Suppressor macrophage treated with lipopolysaccharide for 4 hours (primary cell): Measurements from ENCODE around the gene GUCA2B.

Experiments
- DNase-seq: peaks from one replicate; pipeline ENCODE4 v3.0.0-alpha.2; 2020

Gene GUCA2B

GRCh38 chr1:42143896-42144710 lies 9.1 kb upstream of the GUCA2B start:
- no peak for DNase-seq

GRCh38 chr1:42144711-42145388 lies 8.4 kb upstream of the GUCA2B start:
- no peak for DNase-seq

GRCh38 chr1:42145389-42145716 lies 7.9 kb upstream of the GUCA2B start:
- DNase-seq, result no peak

- no peak for DNase-seq
These were observed 7.2 kb upstream of the GUCA2B start for GRCh38 chr1:42145764-42146625.

DNA sequence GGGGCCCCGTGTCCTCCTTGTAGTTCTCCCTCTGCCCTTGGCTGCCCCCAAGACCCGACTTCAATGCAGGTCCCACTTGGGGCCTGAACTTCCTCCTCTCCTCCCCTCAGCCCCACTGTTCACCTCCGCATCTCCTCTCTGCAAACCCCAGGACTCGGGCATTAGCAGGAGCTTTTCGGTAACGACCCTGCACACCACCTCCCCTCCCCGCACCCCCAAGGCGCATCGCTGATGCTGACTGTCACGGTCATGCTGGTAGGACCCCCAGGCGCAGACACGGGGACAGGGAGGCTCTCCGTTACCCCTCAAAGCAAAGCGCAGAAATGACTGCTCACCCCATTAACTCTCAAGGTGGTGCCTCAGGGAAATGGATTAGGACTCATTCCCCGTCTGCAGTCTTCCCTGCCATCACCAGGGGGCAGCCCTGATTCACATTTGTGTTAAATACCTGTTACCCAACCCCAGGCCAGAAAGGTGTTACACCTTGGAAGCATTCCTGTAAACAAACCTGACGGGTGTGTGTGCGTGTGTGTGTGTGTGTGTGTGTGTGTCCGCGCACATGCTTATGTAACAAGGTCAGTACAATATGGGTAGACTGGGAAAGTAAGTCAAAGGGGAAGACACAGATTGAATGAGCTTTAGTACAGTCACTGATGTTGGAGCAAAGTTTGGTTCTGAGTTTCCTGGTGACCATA lies 6.4 kb upstream of the GUCA2B start:
- peak; percentile 63 for DNase-seq

DNA sequence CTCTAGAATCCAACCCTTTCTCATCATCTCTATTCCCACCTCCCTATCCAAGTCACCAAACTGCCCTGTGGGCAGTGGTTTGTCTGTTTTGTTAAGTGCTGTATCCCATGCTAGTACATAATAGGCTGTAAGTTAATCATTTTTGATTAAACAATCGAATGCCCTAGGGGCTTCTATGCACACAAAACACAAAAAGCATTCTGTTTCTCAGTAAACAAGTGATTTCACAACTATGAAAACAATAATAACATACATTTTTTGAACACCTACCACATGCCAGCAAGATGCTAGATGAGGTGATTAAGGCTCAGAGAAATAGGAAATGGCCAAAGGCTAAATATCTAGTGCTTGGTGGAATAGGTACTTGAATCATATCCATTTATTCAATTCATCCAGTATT lies 5.0 kb upstream of the GUCA2B start:
- DNase-seq, result no peak

DNA sequence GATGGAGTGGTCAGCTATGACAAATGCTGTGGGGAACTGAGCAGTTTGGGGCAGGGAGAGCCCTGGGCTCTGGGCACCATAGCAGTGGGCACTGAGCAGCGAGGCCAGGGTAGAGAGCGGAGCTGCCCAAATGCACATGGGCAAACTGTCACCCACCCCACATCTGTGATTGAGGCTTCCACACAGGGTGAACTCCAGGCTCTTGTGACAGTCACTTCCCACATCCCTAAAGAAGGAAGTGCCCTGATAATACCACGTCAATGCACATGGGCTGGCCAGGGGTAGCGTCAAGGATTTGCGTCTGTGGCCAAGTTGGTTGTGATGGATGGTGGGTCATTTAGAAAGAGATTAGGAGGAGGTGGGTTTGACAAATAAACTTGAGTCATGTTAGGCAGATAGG lies 2.6 kb upstream of the GUCA2B start:
- DNase-seq, result peak; percentile 32

- no peak for DNase-seq
These were observed 1.1 kb upstream of the GUCA2B start for GRCh38 chr1:42152119-42152518.

DNA sequence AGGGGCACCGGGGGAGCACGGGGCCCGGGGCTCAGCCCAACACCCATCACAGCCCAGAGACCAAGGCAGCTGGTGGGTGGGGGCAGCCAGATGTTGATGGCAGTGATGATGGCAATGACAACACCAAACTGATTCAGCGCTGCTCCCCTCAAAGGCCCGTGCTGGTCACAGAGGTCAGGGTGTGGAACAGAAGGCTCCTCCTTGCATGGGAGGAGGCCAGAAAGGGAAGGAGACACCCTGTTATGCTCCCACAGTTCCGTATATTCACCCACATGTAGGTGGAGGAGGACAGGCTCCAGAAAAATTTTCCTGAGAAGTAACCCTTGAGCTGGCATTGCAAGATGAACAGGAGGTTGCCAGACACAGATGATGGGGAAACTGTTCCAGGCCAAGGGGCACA lies 414 bp downstream of the GUCA2B start:
- no peak for DNase-seq

DNA sequence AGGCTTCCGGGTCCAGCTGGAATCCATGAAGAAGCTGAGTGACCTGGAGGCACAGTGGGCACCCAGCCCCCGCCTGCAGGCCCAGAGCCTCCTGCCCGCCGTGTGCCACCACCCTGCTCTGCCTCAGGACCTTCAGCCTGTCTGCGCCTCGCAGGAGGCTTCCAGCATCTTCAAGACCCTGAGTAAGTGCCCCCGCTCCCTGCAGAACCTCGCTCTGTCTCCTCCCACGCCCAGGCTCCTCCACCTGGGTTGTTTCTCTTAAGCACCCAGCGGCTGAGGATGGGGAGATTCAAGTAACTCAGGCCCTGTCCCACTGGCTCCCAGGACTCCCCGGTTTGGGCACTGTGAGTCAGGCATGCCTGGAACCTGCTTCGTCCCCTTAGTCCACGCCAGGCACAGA lies 1.5 kb downstream of the GUCA2B start:
- no peak for DNase-seq

DNA sequence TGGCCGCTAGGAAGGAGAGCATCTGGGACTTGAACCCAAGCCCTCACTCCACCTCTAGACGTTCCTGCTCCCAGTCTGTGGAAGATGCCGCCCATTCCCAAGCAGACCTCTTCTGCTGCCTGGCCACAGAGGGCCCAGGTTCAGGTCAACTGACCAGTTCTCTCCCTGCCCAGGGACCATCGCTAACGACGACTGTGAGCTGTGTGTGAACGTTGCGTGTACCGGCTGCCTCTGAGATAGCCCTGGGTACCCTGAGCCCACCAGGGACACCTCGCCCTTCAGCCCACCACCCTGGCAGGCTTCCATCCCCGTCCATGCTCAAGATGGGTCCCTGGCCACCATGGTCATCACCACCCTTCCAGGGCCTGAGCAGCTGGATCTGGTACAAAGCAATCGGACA lies 2.2 kb downstream of the GUCA2B start:
- DNase-seq, result no peak

DNA sequence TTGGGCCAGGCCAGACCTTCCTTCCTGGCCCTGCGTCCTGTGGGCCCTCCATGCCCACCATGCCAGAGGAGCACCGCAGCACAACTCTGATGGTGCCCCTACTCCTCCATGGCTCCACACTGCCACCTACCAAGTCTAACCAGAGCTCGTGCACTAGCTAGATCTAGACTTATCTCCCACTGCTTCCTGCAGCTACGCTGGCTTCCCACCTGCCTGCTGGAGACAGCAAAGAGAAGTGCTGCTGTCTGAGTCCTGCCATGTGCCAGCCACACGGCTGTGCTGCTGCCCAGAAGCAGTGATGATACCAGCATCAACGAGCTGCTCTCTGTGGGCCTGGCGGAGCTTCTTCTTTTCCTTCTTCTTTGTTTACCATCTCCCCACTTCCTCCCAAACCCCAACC lies 4.5 kb downstream of the GUCA2B start:
- no peak for DNase-seq

DNA sequence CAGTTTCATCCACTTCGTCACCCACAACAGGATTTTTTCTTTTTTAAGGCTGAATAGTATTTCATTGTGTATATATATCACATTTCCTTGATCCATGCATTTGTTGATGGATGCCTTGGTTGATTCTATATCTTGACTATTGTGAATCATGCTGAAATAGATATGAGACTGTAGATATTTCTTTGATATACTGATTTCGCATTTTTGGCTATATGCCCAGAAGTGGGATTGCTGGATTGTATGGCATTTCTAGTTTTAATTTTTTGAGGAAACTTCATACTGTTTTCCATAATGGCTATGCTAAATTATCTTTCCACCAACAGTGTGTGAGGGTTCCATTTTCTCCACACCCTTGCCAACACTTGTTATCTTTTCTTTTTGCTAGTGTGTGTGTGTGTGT lies 5.0 kb downstream of the GUCA2B start:
- no peak for DNase-seq

- DNase-seq, result no peak
These were observed 9.0 kb downstream of the GUCA2B start for GRCh38 chr1:42162181-42162580.

DNA sequence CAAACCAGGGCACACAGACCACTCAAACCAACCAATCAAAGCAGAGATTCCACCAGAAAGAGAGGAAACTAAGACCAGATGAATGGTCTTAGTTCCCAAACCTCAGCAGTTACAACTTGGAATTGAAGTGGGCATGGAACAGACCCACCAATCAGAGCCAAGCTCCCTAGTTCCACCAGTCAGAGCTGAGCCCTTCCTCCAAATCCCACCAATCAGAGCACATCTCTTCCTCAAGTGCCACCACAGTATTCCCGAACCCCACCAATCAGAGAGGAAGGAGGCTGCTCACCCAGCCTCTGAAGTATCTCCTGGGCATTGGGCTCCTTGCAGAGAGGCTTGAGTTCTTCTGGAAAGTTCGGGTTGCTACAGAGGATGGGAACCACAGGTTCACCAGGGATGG lies 9.9 kb downstream of the GUCA2B start:
- no peak for DNase-seq

GRCh38 chr1:42163536-42164503 lies 10.6 kb downstream of the GUCA2B start:
- DNase-seq, result no peak

- no peak for DNase-seq
These were observed 11.6 kb downstream of the GUCA2B start, which contains the start of gene GUCA2A for GRCh38 chr1:42164551-42165420. TSS of gene GUCA2A (minus strand) at chr1:42164745. CDS start at chr1:42164712, 33 bp downstream.

DNA sequence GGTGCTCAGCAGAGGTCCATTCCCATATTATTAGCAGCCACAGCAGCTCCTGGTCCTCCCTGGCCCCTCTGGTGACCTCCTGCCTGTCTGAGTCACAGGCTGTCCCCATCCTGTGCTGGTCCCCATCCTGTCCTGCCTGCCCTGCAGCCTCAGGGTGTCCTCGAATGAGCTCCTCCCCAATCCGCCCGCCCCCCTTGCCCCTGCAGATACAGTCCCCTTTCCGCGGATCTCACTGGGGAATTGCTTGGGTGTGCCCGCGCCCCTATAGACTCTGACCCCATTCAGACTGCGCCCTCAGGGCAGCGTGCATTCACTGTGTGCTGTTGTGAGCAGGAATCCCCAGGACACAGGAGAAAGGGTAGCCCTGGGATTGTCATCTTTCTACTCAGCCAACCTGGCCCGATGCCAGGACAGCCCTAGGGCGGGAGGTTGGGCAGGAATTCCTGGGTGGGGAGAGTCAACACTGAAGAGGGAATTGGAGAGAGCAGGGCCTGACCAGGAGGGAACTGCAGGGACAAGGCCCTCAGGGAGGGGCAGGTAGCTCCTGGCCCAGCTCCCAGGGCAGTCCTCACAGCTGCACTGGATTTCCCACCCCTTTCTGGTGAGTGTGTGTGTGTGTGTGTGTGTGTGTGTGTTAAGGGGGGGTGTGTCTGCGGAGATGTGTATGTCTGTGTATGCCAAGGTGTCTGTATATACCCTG lies 12.5 kb downstream of the GUCA2B start:
- DNase-seq, result no peak

GRCh38 chr1:42167611-42168390 lies 14.6 kb downstream of the GUCA2B start:
- no peak for DNase-seq

GRCh38 chr1:42168391-42168670 lies 15.1 kb downstream of the GUCA2B start:
- peak; percentile 77 for DNase-seq
